Nephron progenitor cell (in vitro differentiated cells): ENCODE measurements around the gene E2F3.

ENCODE experiments used
- DNase-seq: peaks from one replicate; pipeline ENCODE4 v3.0.0; 2021
- H3K27ac Mint-ChIP-seq: 2 replicates; pipeline ENCODE4 v1.8.0; 2021; ENCODE audit warnings: mild to moderate bottlenecking, moderate library complexity, mixed read lengths
- H3K27me3 Mint-ChIP-seq: 2 replicates; pipeline ENCODE4 v1.8.0; 2021; ENCODE audit warnings: mild to moderate bottlenecking, low read depth, mixed read lengths; ENCODE audit not compliant: poor library complexity
- H3K36me3 Mint-ChIP-seq: 2 replicates; pipeline ENCODE4 v1.8.0; 2021; ENCODE audit warnings: low read depth, mixed read lengths
- H3K4me1 Mint-ChIP-seq: 2 replicates; pipeline ENCODE4 v1.8.0; 2021; ENCODE audit warnings: mixed read lengths
- H3K4me3 Mint-ChIP-seq: 2 replicates; pipeline ENCODE4 v1.8.0; 2021; ENCODE audit warnings: mild to moderate bottlenecking, moderate library complexity, mixed read lengths
- H3K9me3 Mint-ChIP-seq: 2 replicates; pipeline ENCODE4 v1.8.0; 2021; ENCODE audit warnings: mild to moderate bottlenecking, moderate library complexity, mixed read lengths
- CTCF ChIP-seq: fragments of 200-600 bp; sonication (generic); IDR thresholded peaks from 2 replicates; pipeline ENCODE4 v1.5.0; 2021; ENCODE audit warnings: antibody characterized with exemption

E2F3 gene

DNA sequence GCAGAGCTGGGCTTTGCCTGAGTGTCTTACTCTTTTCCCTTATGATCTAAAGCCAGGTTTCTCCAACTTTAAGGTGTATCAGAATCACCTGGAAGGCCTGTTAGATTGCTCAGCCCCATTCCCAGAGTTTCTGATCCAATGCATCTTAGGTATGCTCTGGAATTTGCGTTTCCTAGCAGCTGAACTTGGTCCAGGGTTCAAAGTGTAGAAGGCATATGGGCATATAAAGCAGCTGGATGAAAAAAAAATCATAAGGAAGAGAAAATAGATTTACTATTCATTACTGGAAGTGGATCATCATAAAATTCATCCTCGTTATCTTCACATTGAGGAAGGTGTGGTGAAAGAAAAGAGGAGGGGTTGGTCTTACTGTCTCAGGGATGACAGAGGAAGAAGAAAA, 75.8 kb downstream of the E2F3 start:
- Mint-ChIP-seq H3K27me3 (no peaks in the 10 kb centered on the region), H3K36me3 (peaks cover 75% of the 10 kb centered on the region), H3K4me1 (peaks cover 17% of the 10 kb centered on the region), H3K4me3 (no peak overlapping the region), H3K27ac (peak overlapping the region; percentile 79), H3K9me3 (no peaks in the 10 kb centered on the region)
- no peak for DNase-seq
- no peak for TF ChIP-seq CTCF

DNA sequence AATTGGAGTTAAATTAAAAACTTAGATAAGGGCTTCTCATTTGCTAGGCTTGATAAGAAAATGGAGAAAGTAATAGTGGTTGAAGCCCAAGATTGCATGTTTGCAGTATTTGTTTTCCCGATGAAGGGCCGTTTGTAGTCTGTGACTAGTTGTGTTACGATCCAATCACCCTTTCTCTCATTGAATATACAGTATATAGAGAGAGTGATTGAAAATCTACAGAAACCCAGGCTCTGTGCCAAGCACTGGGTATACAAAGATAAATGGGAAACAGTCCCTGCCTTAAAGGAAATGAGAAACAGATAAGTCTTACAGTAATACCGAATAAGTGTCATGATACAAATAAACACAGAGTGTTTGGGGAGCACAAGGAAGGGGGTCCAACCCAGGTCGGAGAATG, 77.4 kb downstream of the E2F3 start:
- H3K27ac Mint-ChIP-seq = peak overlapping the region; percentile 13
- DNase-seq = no peak
- H3K27me3 Mint-ChIP-seq = no peaks in the 10 kb centered on the region
- H3K4me3 Mint-ChIP-seq = no peak overlapping the region
- H3K36me3 Mint-ChIP-seq = peaks cover 81% of the 10 kb centered on the region
- peaks cover 17% of the 10 kb centered on the region for H3K4me1 Mint-ChIP-seq
- TF ChIP-seq CTCF = no peak
- H3K9me3 Mint-ChIP-seq = no peaks in the 10 kb centered on the region

- Mint-ChIP-seq H3K27ac (peak overlapping the region; percentile 13), H3K4me3 (no peak overlapping the region)
- DNase-seq = no peak
These were observed 77.8 kb downstream of the E2F3 start for GRCh38 chr6:20479526-20479925.

GRCh38 chr6:20481281-20481680, 79.6 kb downstream of the E2F3 start:
- peaks cover 83% of the 10 kb centered on the region for H3K36me3 Mint-ChIP-seq
- no peaks in the 10 kb centered on the region for H3K27me3 Mint-ChIP-seq
- H3K27ac Mint-ChIP-seq = peak overlapping the region; percentile 95
- DNase-seq = no peak
- H3K4me1 Mint-ChIP-seq = peaks cover 17% of the 10 kb centered on the region
- TF ChIP-seq CTCF = no peak
- no peaks in the 10 kb centered on the region for H3K9me3 Mint-ChIP-seq
- no peak overlapping the region for H3K4me3 Mint-ChIP-seq

More at GRCh38 chr6:20479526-20479925, 77.8 kb downstream of the E2F3 start:
- TF ChIP-seq CTCF = no peak
- H3K9me3 Mint-ChIP-seq = no peaks in the 10 kb centered on the region
- peaks cover 17% of the 10 kb centered on the region for H3K4me1 Mint-ChIP-seq
- no peaks in the 10 kb centered on the region for H3K27me3 Mint-ChIP-seq
- peaks cover 81% of the 10 kb centered on the region for H3K36me3 Mint-ChIP-seq

- no peak overlapping the region for H3K4me3 Mint-ChIP-seq
- H3K27ac Mint-ChIP-seq = peak overlapping the region; percentile 7
- DNase-seq = no peak
- H3K27me3 Mint-ChIP-seq = no peaks in the 10 kb centered on the region
- peaks cover 94% of the 10 kb centered on the region for H3K36me3 Mint-ChIP-seq
- no peaks in the 10 kb centered on the region for H3K9me3 Mint-ChIP-seq
- no peak for TF ChIP-seq CTCF
- peaks cover 17% of the 10 kb centered on the region for H3K4me1 Mint-ChIP-seq
These were observed 82.3 kb downstream of the E2F3 start for GRCh38 chr6:20483887-20484497.

GRCh38 chr6:20486641-20487040, 85.0 kb downstream of the E2F3 start:
- peaks cover 99% of the 10 kb centered on the region for H3K36me3 Mint-ChIP-seq
- H3K4me3 Mint-ChIP-seq = no peak overlapping the region
- no peak for TF ChIP-seq CTCF
- no peaks in the 10 kb centered on the region for H3K9me3 Mint-ChIP-seq
- DNase-seq = no peak
- peaks cover 2% of the 10 kb centered on the region for H3K27me3 Mint-ChIP-seq
- H3K4me1 Mint-ChIP-seq = peaks cover under 1% of the 10 kb centered on the region
- H3K27ac Mint-ChIP-seq = no peak overlapping the region
